A549 (cell line): ENCODE results near the gene NAA25. TPM values are rescaled to one million over a fixed set of nuclear protein-coding genes. Genes with fewer than 3 reads are reported as not detected.
"Not testable (repeated sequence)": the region's sequence is repeated elsewhere in the genome, so short reads cannot be mapped to it uniquely, and the experiment has no call there.

Source experiments
- ATAC-seq, 2 experiments: fragments of 200-7000 bp in 1 of 2; fragments of >200 bp in 1 of 2; cut with Nextera tagmentation in 1 of 2; cut with Tn5 transposase in 1 of 2; 3 replicates each; pipeline versions ENCODE4 v1.8.0 to v1.9.1; 2018 to 2020; ENCODE audit warnings: mild to moderate bottlenecking in 1 of 2, moderate library complexity in 1 of 2
- CTCF ChIA-PET: fragments of 300-600 bp; sonication (Branson Sonifier 250); formaldehyde crosslinking; extraction: SDS; loops from one replicate; lab custom pipeline; 2021; ENCODE audit warnings: antibody characterized with exemption, inconsistent platforms; lab: Yijun Ruan, JAX
- POLR2A ChIA-PET: fragments of 350-600 bp; formaldehyde crosslinking; extraction: SDS; loops from one replicate; lab custom pipeline; 2021; ENCODE audit warnings: antibody characterized with exemption, inconsistent platforms; lab: Yijun Ruan, JAX
- DNase-seq, 2 experiments: peaks; one replicate each; pipeline versions ENCODE4 v3.0.0 to v3.0.0-alpha.2; 2011 to 2016; ENCODE audit warnings: low read depth in 1 of 2, low spot score in 1 of 2
- FAIRE-seq: peaks from 2 replicates; lab custom pipeline; 2011; peaks lifted over from hg19 to GRCh38; lab: Jason Lieb, UNC
- H3K27ac ChIP-seq, 2 experiments: fragments of >200 bp; sonication (Bioruptor Twin); formaldehyde crosslinking; 3 replicates each; pipeline ENCODE4 v1.5.1; 2016 to 2017
- H3K4me1 ChIP-seq: fragments of >200 bp; sonication (Bioruptor Twin); formaldehyde crosslinking; 3 replicates; pipeline ENCODE4 v1.6.1; 2016
- H3K4me2 ChIP-seq: fragments of >200 bp; sonication (Bioruptor Twin); formaldehyde crosslinking; 3 replicates; pipeline ENCODE4 v1.6.1; 2016
- H3K4me3 ChIP-seq: fragments of >200 bp; sonication (Bioruptor Twin); formaldehyde crosslinking; 3 replicates; pipeline ENCODE4 v1.5.1; 2016
- H3K9me3 ChIP-seq: fragments of >200 bp; sonication (Bioruptor Twin); formaldehyde crosslinking; 3 replicates; pipeline ENCODE4 v1.6.1; 2016
- ATOH8 ChIP-seq: fragments of 250-450 bp; sonication (Bioruptor Pico); IDR thresholded peaks from 2 replicates; pipeline ENCODE4 v1.5.0; 2020; ENCODE audit warnings: low read depth, mild to moderate bottlenecking, moderate library complexity
- CEBPB ChIP-seq, 2 experiments: fragments of >200 bp in 1 of 2; sonication (Bioruptor Twin) in 1 of 2; formaldehyde crosslinking in 1 of 2; IDR thresholded peaks; 2 replicates each; pipeline ENCODE4 v1.6.1; 2012 to 2016
- EHF ChIP-seq: fragments of 250-450 bp; sonication (Bioruptor Pico); IDR thresholded peaks from 2 replicates; pipeline ENCODE4 v1.5.0; 2020; ENCODE audit warnings: mild to moderate bottlenecking
- EHMT2 ChIP-seq: fragments of 200-600 bp; sonication (generic); IDR thresholded peaks from 2 replicates; pipeline ENCODE4 v1.6.1; 2016; ENCODE audit warnings: antibody characterized with exemption, low read depth, mild to moderate bottlenecking, moderate library complexity
- EP300 ChIP-seq, 2 experiments: fragments of >200 bp; sonication (Bioruptor Twin); formaldehyde crosslinking; IDR thresholded peaks; 2 replicates in 1 of 2; 3 replicates in 1 of 2; pipeline ENCODE4 v1.6.1; 2016 to 2017
- ESRRA ChIP-seq: fragments of 150-350 bp; IDR thresholded peaks from 2 replicates; pipeline ENCODE4 v1.6.1; 2014; ENCODE audit warnings: mild to moderate bottlenecking, low read length, borderline replicate concordance
- FOSL2 ChIP-seq, 2 experiments: fragments of 450-650 bp in 1 of 2; fragments of >200 bp in 1 of 2; sonication (Bioruptor Twin) in 1 of 2; formaldehyde crosslinking; IDR thresholded peaks; 2 replicates each; pipeline versions ENCODE4 v1.5.0 to v1.6.1; 2016 to 2020; ENCODE audit warnings: mild to moderate bottlenecking in 1 of 2, moderate library complexity in 1 of 2
- FOXS1 ChIP-seq: fragments of 250-450 bp; sonication (Bioruptor Pico); IDR thresholded peaks from 2 replicates; pipeline ENCODE4 v1.5.0; 2020; ENCODE audit warnings: mild to moderate bottlenecking, moderate library complexity
- GATA3 ChIP-seq: IDR thresholded peaks from 2 replicates; pipeline ENCODE4 v1.6.1; 2012; ENCODE audit warnings: borderline replicate concordance
- HDAC2 ChIP-seq: fragments of 200-600 bp; sonication (generic); IDR thresholded peaks from 2 replicates; pipeline ENCODE4 v1.6.1; 2016
- HES2 ChIP-seq: fragments of >200 bp; sonication (Bioruptor Twin); formaldehyde crosslinking; IDR thresholded peaks from 2 replicates; pipeline ENCODE4 v1.6.1; 2016
- HMGXB4 ChIP-seq: fragments of 250-450 bp; sonication (Bioruptor Pico); IDR thresholded peaks from 2 replicates; pipeline ENCODE4 v1.5.0; 2021; ENCODE audit warnings: mild to moderate bottlenecking, moderate library complexity, borderline replicate concordance
- HOXB13 ChIP-seq: fragments of 250-450 bp; sonication (Bioruptor Pico); IDR thresholded peaks from 2 replicates; pipeline ENCODE4 v1.5.0; 2020; ENCODE audit warnings: low read depth, mild to moderate bottlenecking, moderate library complexity
- JUN ChIP-seq, 2 experiments: fragments of >200 bp; sonication (Bioruptor Twin); formaldehyde crosslinking; IDR thresholded peaks; 2 replicates in 1 of 2; 3 replicates in 1 of 2; pipeline ENCODE4 v1.6.1; 2016 to 2017
- JUNB ChIP-seq: fragments of >200 bp; sonication (Bioruptor Twin); formaldehyde crosslinking; IDR thresholded peaks from 2 replicates; pipeline ENCODE4 v1.6.1; 2016
- MAFK ChIP-seq: fragments of 450-650 bp; IDR thresholded peaks from 2 replicates; pipeline ENCODE4 v1.6.1; 2014; ENCODE audit not compliant: partially characterized antibody
- MAX ChIP-seq: IDR thresholded peaks from 2 replicates; pipeline ENCODE4 v1.6.1; 2012
- MAZ ChIP-seq: fragments of 150-350 bp; IDR thresholded peaks from 2 replicates; pipeline ENCODE4 v1.6.1; 2014; ENCODE audit warnings: antibody characterized with exemption, low read depth, low read length, borderline replicate concordance
- PBX3 ChIP-seq: IDR thresholded peaks from 2 replicates; pipeline ENCODE4 v1.6.1; 2012
- RARB ChIP-seq: fragments of 250-450 bp; sonication (Bioruptor Pico); IDR thresholded peaks from 2 replicates; pipeline ENCODE4 v1.8.0; 2021; ENCODE audit warnings: mild to moderate bottlenecking, moderate library complexity
- SMC3 ChIP-seq: fragments of >200 bp; sonication (Bioruptor Twin); formaldehyde crosslinking; IDR thresholded peaks from 3 replicates; pipeline ENCODE4 v1.6.1; 2018; ENCODE audit warnings: inconsistent platforms
- TFCP2L1 ChIP-seq: fragments of 250-450 bp; sonication (Bioruptor Pico); IDR thresholded peaks from 2 replicates; pipeline ENCODE4 v1.5.0; 2021; ENCODE audit warnings: mild to moderate bottlenecking
- TP53 ChIP-seq: fragments of 250-450 bp; sonication (Bioruptor Pico); IDR thresholded peaks from 2 replicates; pipeline ENCODE4 v1.5.0; 2021; ENCODE audit warnings: mild to moderate bottlenecking, moderate library complexity
- USF2 ChIP-seq: fragments of 450-650 bp; IDR thresholded peaks from 2 replicates; pipeline ENCODE4 v1.6.1; 2014; ENCODE audit warnings: antibody characterized with exemption
- ZC3H11A ChIP-seq: fragments of 450-650 bp; IDR thresholded peaks from 2 replicates; pipeline ENCODE4 v1.6.1; 2014; ENCODE audit warnings: antibody characterized with exemption, mild to moderate bottlenecking
- WGBS: methylation state at CpG from one replicate; pipeline ENCODE4 v1.1.6; 2017; ENCODE audit errors: missing lambda C conversion rate; 5-methylcytosine and 5-hydroxymethylcytosine counted together
- polyA plus RNA-seq, 4 experiments: library from polyadenylated mRNA; depleted of rRNA in 3 of 4; stranded (reverse); fragments of >200 nt; fragmentation: RNase III in 1 of 4; extraction: RNeasy Plus Mini Kit Qiagen cat#74134 plus additional on column Dnase treatment in 1 of 4; gene quantifications; 2 replicates in 3 of 4; 3 replicates in 1 of 4; pipeline ENCODE4 v1.2.3, GENCODE V29; 2011 to 2017

The NAA25 gene
- polyA plus RNA-seq, 2 of the 4 experiments (the other 2 are of a cell fraction): 21.3 to 41.4 TPM

- H3K4me3 ChIP-seq: no peak overlapping the region
- DNase-seq: no peak
- POLR2A ChIA-PET: interaction anchor here (0.7 kb wide), 1 partner anchor 96 kb away, joined by 3 read pairs; no protein-coding TSS in a partner anchor
- WGBS: 93% methylated on average over 4 of the region's 4 CpGs
- peaks cover 34% of the 10 kb centered on the region for H3K4me1 ChIP-seq
- ATAC-seq: no peak
- H3K27ac ChIP-seq: no peak overlapping the region
- no peak for FAIRE-seq
- CTCF ChIA-PET: interaction anchor here (0.7 to 1.1 kb wide), 3 partner anchors 18 to 309 kb away, joined by 3 read pairs; no protein-coding TSS in a partner anchor
- no peak overlapping the region for H3K4me2 ChIP-seq
- no peaks in the 10 kb centered on the region for H3K9me3 ChIP-seq
- TF ChIP-seq GATA3 (no peak), MAX (no peak), JUNB (no peak), EHF (CRISPR knock-in tag) (no peak), TP53 (CRISPR knock-in tag) (no peak), ATOH8 (CRISPR knock-in tag) (no peak), HDAC2 (no peak), HOXB13 (no peak), SMC3 (no peak), EHMT2 (no peak), EP300 (IDR thresholded peaks at IDR 0.05) (no peak), FOXS1 (CRISPR knock-in tag) (no peak), HMGXB4 (no peak), PBX3 (no peak), MAZ (no peak), RARB (CRISPR knock-in tag) (no peak), ZC3H11A (no peak), FOSL2 (IDR thresholded peaks at IDR 0.05) (no peak), FOSL2 (CRISPR knock-in tag; IDR thresholded peaks at IDR 0.05) (no peak), ESRRA (no peak), JUN (IDR thresholded peaks at IDR 0.05) (no peak)
Observed at GRCh38 chr12:112102127-112102526, 6.5 kb downstream of the NAA25 start.

GRCh38 chr12:112100500-112100899 is 8.1 kb downstream of the NAA25 start:
- 98% methylated on average over 15 of the region's 15 CpGs for WGBS
- H3K9me3 ChIP-seq, DNase-seq, H3K27ac ChIP-seq, POLR2A ChIA-PET, H3K4me2 ChIP-seq, FAIRE-seq, ATAC-seq, H3K4me3 ChIP-seq: not testable (repeated sequence)
- H3K4me1 ChIP-seq: peaks cover 34% of the 10 kb centered on the region
- CTCF ChIA-PET: interaction anchor here (0.6 to 1.2 kb wide), 4 partner anchors 11 to 286 kb away, joined by 3 to 5 read pairs (median 3); no protein-coding TSS in a partner anchor

- H3K4me3 ChIP-seq: no peak overlapping the region
- no peak for DNase-seq
- ChIA-PET CTCF (interaction anchor here (0.7 to 2.1 kb wide), 5 partner anchors 9 to 289 kb away, joined by 3 to 8 read pairs (median 4); no protein-coding TSS in a partner anchor), POLR2A (interaction anchor here (0.8 to 1.3 kb wide), 3 partner anchors 11 to 28 kb away, joined by 3 to 6 read pairs (median 3); partner anchors contain the start of gene NAA25)
- WGBS: 59% methylated on average over 8 of the region's 8 CpGs
- H3K27ac ChIP-seq: peak overlapping the region in 1 of 2 experiments; percentile 78; a peak in 2 of 6 replicates
- 0 out of 4 replicates have a peak, but pooled peaks of 1 of the 2 experiments have one; percentile 0 for TF ChIP-seq CEBPB (IDR thresholded peaks at IDR 0.05)
- no peak for TF ChIP-seq USF2
- TF ChIP-seq JUN (IDR thresholded peaks at IDR 0.05): no peak
- TF ChIP-seq HES2: no peak
- no peak for TF ChIP-seq FOXS1 (CRISPR knock-in tag)
- peak; percentile 78 for TF ChIP-seq MAFK
- no peak for TF ChIP-seq TFCP2L1 (CRISPR knock-in tag)
- FAIRE-seq: no peak
- peaks cover 28% of the 10 kb centered on the region for H3K4me1 ChIP-seq
- ATAC-seq: 0 out of 6 replicates have a peak, but pooled peaks of 1 of the 2 experiments have one; percentile 22
- H3K9me3 ChIP-seq: no peaks in the 10 kb centered on the region
- H3K4me2 ChIP-seq: no peak overlapping the region
Observed at GRCh38 chr12:112097641-112098040, 10.9 kb downstream of the NAA25 start.
